ACC112 (cell line): ENCODE results near the gene ARPP19.
A peak's percentile ranks its signal among the peaks of the same experiment; 100 is the strongest.
"Not testable (repeated sequence)": the region's sequence is repeated elsewhere in the genome, so short reads cannot be mapped to it uniquely, and the experiment has no call there.

Source experiments
- H2AFZ ChIP-seq: fragments of 200-600 bp; sonication (generic); one replicate; pipeline ENCODE4 v1.6.0; 2017; ENCODE audit warnings: antibody characterized with exemption, low read length; ENCODE audit not compliant: unreplicated experiment
- H3K27ac ChIP-seq: fragments of 200-600 bp; sonication (generic); 2 replicates; pipeline ENCODE4 v1.5.1; 2014; ENCODE audit warnings: low read depth, mild to moderate bottlenecking, antibody characterized with exemption, low read length, moderate library complexity
- H3K27me3 ChIP-seq: fragments of 200-600 bp; sonication (generic); 2 replicates; pipeline ENCODE4 v1.6.1; 2014; ENCODE audit warnings: mild to moderate bottlenecking, antibody characterized with exemption, low read length, moderate library complexity, mixed read lengths; ENCODE audit not compliant: insufficient read depth
- H3K36me3 ChIP-seq: fragments of 200-600 bp; sonication (generic); 2 replicates; pipeline ENCODE4 v1.6.1; 2016; ENCODE audit warnings: mild to moderate bottlenecking, antibody characterized with exemption, low read length, moderate library complexity, mixed read lengths; ENCODE audit not compliant: insufficient read depth
- H3K4me1 ChIP-seq: fragments of 200-600 bp; sonication (generic); one replicate; pipeline ENCODE4 v1.6.1; 2016; ENCODE audit warnings: low read length, mixed read lengths; ENCODE audit not compliant: insufficient read depth, unreplicated experiment, control insufficient read depth
- H3K4me3 ChIP-seq: fragments of 200-600 bp; sonication (generic); 2 replicates; pipeline ENCODE4 v1.5.1; 2014; ENCODE audit warnings: mild to moderate bottlenecking, low read depth, low read length
- H3K79me2 ChIP-seq: fragments of 200-600 bp; sonication (generic); one replicate; pipeline ENCODE4 v1.6.0; 2016; ENCODE audit warnings: low read length; ENCODE audit not compliant: control insufficient read depth, unreplicated experiment, insufficient read depth

ARPP19 gene, protein sequence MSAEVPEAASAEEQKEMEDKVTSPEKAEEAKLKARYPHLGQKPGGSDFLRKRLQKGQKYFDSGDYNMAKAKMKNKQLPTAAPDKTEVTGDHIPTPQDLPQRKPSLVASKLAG

DNA sequence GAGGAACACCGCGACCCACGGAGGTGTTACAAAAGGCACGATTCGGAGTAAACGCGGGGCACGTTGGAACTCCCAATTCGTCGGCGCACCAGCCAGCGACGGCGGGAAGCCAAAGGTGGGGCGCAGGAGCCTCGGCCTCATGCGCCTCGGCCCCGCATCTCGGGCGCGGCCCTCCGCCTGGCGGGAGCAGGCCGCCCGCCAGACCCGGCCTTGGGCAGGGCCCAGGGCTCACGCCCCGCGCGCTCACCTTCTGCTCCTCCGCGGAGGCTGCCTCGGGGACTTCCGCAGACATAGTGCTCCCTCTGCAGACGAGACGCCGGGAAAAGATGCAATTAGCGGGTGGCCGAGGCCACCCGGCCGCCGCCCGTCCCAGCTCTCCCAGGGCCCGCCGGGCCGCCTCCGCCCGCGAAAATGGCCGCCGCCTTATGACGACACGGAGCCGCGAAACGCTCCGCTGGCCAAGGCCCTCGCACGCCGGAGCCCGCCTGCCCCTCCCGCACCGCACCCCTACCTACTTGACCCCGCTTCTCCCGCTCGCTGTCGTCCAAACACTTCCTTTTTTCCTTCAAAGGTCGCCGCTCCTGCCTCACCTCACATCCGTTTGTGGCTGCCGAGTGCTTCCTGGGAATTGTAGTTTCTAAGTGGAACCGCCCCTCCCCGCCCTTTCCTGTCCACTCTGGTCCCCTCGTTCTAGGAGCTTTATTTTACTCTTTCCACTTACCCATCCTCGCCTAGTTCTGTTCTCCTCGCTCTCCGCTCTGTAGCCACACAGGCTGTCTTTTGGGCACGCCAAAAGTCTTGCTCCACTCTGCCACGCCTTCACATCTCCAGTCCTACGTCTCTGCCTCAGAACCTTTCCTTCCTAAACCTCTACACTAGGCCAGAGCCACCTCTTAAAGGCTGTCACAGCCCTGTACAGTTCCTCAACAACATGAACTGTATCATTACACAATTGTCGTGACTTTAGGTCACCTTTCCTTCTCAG is at the start of gene ARPP19:
TSS of gene ARPP19 (minus strand) at position 430 of the 985 bp plus-strand sequence. CDS start at position 292, 138 bp downstream.
- Histone ChIP-seq H2AFZ (peak within 1 kb of the TSS; percentile 80), H3K27me3 (no peaks in the 10 kb centered on the region), H3K27ac (peak within 1 kb of the TSS; percentile 68), H3K4me1 (peaks cover 7% of the 10 kb centered on the region), H3K4me3 (peak within 1 kb of the TSS; percentile 98), H3K36me3 (peaks cover 8% of the 10 kb centered on the region; the same call in 1 of the 2 replicates), H3K79me2 (peaks cover 48% of the 10 kb centered on the region)

DNA sequence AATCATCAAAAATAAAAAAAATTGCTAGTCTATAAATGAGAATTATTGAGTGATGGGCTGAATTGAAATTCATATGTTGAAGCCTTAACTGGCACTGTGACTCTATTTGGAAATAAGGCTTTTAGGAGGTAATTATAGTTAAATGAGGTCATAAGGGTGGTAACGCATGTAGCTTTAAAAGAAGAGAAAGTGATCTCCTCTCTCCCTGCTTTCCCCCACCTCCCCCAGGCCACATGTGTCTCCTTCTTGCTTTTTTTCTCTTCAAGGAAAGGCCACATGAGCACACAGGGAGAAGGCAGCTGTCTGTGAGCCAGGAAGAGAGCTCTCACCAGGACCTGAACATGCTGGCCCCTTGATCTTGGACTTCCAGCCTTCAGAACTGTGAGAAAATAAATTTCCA is 48.2 kb upstream of the ARPP19 start:
- no peak overlapping the region for H2AFZ ChIP-seq
- no peak overlapping the region for H3K4me3 ChIP-seq
- H3K4me1 ChIP-seq = no peaks in the 10 kb centered on the region
- H3K27ac ChIP-seq = no peak overlapping the region
- H3K79me2 ChIP-seq = no peaks in the 10 kb centered on the region
- H3K36me3 ChIP-seq = no peaks in the 10 kb centered on the region
- H3K27me3 ChIP-seq = no peaks in the 10 kb centered on the region

DNA sequence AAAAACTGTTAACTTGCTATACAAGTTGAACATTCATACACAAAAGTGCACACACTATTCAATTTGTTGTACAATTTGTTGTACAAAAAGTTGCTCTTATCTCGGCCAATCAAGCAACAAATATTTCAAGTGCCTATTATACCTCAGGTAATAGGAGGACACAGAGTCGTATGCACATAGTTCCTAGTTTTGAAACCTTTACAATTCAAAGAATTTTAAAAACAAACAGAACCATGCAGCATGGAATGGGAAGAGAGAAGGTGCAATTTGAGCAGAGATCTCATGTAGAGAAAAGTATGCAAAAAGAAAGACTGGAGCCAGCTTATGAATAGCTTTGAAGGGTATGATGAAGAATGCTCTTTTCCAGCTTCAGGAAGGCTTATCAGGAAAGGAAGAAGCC is 46.5 kb upstream of the ARPP19 start:
- H3K36me3 ChIP-seq = peaks cover 11% of the 10 kb centered on the region
- no peaks in the 10 kb centered on the region for H3K27me3 ChIP-seq
- H3K4me1 ChIP-seq = no peaks in the 10 kb centered on the region
- no peak overlapping the region for H3K27ac ChIP-seq
- H2AFZ ChIP-seq = no peak overlapping the region
- H3K79me2 ChIP-seq = no peaks in the 10 kb centered on the region
- no peak overlapping the region for H3K4me3 ChIP-seq

DNA sequence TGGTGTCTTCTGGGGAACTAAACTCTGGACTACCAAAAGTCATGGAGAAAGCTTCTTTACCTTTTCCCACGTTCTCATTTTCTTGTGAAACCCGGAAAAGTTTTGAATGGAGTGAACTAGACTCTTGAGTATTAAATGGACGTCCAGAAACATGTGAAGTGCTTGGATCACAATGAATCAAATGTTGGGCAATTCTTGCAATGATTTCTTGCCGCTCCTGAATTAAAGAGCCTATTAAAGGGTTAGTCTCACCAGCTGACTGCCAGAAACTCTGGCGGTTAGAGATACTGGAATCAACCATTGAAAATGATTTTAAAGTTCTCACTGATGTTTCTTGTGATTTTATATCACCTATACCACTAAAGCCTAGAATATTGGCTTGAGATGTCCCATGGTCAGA is 40.8 kb upstream of the ARPP19 start:
- H3K4me3 ChIP-seq = no peak overlapping the region
- no peaks in the 10 kb centered on the region for H3K27me3 ChIP-seq
- H3K4me1 ChIP-seq = no peaks in the 10 kb centered on the region
- H2AFZ ChIP-seq = no peak overlapping the region
- no peak overlapping the region for H3K27ac ChIP-seq
- H3K79me2 ChIP-seq = no peaks in the 10 kb centered on the region
- H3K36me3 ChIP-seq = peaks cover 33% of the 10 kb centered on the region

DNA sequence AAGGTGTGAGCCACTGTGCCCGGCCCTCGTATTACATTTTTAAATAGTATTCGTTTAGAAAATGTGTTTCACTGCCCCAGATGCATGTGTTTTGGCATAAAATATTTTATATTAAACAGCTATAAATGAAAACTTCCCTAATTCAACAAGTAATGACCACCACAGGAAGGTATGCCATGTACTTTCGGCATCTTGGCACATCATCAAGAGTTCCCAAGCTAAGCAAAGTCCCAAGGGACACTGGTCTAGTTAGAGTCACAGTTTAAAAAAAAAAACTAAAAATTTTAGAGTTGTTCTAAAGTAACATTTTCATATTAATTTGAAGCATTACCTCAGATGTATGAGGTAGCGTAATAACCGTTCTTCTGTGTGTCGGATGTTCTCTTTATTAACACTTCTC is 15.6 kb upstream of the ARPP19 start:
- Histone ChIP-seq H2AFZ (no peak overlapping the region), H3K27me3 (no peaks in the 10 kb centered on the region), H3K4me1 (no peaks in the 10 kb centered on the region), H3K27ac (no peak overlapping the region), H3K36me3 (0 out of 2 replicates have a peak, but pooled peaks cover 8% of the 10 kb centered on the region), H3K79me2 (no peaks in the 10 kb centered on the region), H3K4me3 (no peak overlapping the region)

DNA sequence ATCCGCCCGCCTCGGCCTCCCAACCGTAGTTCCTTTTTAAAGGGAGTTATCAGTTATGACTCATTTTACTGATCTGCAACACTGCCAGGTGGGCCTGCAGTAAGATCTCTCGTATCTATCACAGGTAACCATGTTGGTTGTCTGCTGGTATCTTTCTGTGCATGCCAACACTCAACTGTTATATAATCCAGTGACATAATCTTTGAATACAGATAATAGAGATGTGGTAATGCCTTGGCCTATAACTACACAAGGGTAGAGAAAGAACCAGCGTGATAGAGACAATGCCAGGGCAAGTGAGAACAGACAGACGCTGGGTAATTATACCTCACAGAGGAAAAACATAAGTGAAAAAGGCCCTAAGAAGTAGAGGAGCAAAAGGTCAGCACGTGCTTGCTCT is 11.0 kb upstream of the ARPP19 start:
- H2AFZ ChIP-seq = no peak overlapping the region
- H3K4me1 ChIP-seq = no peaks in the 10 kb centered on the region
- H3K36me3 ChIP-seq = 0 out of 2 replicates have a peak, but pooled peaks cover 8% of the 10 kb centered on the region
- H3K27me3 ChIP-seq = no peaks in the 10 kb centered on the region
- H3K27ac ChIP-seq = no peak overlapping the region
- H3K79me2 ChIP-seq = no peaks in the 10 kb centered on the region
- no peak overlapping the region for H3K4me3 ChIP-seq

DNA sequence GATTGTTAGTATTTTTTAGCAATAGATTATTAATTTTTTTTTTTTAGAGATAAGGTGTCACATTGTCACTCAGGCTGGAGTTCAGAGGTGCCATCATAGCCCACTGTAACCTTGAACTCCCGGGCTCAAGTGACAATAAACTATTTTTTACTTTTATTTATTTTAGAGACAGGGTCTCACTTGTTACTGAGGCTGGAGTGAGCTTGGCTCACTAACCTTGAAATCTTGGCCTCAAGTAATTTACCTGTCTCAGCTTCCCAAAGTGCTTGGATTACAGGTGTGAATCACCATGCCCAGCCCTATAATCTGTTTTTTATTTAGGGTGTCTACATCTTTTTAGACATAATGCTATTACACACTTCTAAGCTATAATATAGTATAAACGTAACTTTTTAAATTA is 7.9 kb upstream of the ARPP19 start:
- no peaks in the 10 kb centered on the region for H3K79me2 ChIP-seq
- no peak overlapping the region for H3K4me3 ChIP-seq
- no peaks in the 10 kb centered on the region for H3K4me1 ChIP-seq
- H2AFZ ChIP-seq = no peak overlapping the region
- H3K27me3 ChIP-seq = no peaks in the 10 kb centered on the region
- H3K27ac ChIP-seq = no peak overlapping the region
- no peaks in the 10 kb centered on the region for H3K36me3 ChIP-seq

DNA sequence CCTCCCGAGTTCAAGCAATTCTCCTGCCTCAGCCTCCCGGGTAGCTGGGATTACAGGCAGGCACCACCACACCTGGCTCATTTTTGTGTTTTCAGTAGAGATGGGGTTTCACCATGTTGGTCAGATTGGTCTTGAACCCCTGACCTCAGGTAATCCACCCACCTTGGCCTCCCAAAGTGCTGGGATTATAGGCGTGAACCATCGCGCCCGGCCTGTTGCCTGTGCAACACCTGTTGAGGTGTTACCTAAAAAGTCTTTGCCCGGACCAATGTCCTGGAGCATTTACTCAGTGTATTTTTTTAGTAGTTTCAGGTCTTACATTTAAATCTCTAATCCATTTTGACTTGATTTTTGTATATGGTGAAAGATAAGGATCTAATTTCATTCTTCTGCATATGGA is 6.7 kb upstream of the ARPP19 start:
- H3K79me2 ChIP-seq, H3K4me3 ChIP-seq, H3K4me1 ChIP-seq, H3K36me3 ChIP-seq, H3K27ac ChIP-seq, H3K27me3 ChIP-seq, H2AFZ ChIP-seq: not testable (repeated sequence)

DNA sequence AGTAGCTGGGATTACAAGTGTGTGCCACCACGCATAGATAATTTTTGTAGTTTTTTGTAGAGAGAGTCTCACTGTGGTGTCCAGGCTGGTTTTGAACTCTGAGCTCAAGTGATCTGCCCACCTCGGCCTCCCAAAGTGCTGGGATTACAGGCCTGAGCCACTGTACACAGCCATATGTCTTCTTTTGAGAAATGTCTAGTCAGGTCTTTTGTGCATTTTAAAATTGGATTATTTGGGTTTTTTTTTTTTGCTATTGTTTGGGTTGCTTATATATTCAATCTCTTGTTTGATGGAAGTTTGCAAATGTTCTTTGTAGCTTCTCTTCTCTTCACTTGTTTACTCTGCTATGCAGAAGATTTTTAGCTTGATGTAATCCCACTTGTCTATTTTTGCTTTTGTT is 6.2 kb upstream of the ARPP19 start:
- no peaks in the 10 kb centered on the region for H3K27me3 ChIP-seq
- no peak overlapping the region for H3K27ac ChIP-seq
- H3K4me1 ChIP-seq = no peaks in the 10 kb centered on the region
- no peaks in the 10 kb centered on the region for H3K36me3 ChIP-seq
- H3K4me3 ChIP-seq = no peak overlapping the region
- no peak overlapping the region for H2AFZ ChIP-seq
- no peaks in the 10 kb centered on the region for H3K79me2 ChIP-seq

DNA sequence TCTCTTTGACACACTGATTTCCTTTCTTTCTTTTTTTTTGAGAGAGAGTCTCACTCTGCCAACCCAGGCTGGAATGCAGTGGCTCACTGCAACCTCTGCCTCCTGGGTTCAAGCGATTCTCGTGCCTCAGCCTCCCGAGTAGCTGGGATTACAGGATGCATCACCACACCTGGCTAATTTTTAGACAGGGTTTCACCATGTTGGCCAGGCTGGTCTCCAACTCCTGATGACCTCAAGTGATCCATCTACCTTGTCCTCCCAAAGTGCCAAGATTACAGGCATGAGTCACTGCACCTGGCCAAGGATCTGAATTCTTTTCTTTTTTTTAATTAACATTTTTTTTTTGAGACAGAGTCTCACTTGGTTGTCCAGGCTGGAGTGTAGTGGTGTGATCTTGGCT is 5.8 kb upstream of the ARPP19 start:
- H3K27me3 ChIP-seq, H2AFZ ChIP-seq, H3K4me1 ChIP-seq, H3K27ac ChIP-seq, H3K4me3 ChIP-seq, H3K36me3 ChIP-seq, H3K79me2 ChIP-seq: not testable (repeated sequence)
